Ramos (cell line): ENCODE results near the gene ATP1B1.

Experiments
- in situ Hi-C: fragments of 300-500 bp; cut with MboI; formaldehyde crosslinking; loops from one replicate; pipeline ENCODE4 v1.14.3; 2022; ENCODE audit warnings: low sequenced_read_pairs; ENCODE audit not compliant: unreplicated experiment

The ATP1B1 gene

DNA sequence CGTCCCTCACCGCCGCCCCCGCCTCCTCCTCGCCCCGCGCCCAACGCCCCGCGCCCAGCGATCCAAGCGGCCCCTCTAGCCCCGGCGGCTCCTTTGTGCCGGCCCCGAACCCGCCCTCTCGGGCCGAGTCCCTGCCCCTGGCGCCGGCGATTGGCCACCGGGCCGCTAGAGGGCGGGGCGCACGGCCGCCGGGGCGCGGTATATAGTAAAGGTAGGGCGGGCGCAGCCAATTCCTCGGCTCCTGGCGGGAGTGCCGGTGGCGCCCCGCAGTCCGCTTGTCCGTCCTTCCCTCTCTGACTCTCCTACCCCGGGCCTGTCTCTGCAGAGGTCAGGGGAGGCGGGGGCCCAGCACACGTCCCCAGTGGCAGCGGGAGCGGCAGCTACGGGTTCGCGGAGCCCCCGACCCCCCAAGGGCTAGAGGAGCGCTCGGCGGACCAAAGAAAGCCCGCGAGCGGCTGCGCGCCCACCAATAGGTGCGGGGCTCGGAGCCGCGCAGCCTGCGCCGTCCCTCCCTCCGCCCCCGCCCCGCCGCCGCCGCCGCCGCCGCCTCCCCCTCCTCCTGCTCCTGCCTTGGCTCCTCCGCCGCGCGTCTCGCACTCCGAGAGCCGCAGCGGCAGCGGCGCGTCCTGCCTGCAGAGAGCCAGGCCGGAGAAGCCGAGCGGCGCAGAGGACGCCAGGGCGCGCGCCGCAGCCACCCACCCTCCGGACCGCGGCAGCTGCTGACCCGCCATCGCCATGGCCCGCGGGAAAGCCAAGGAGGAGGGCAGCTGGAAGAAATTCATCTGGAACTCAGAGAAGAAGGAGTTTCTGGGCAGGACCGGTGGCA lies at the start of gene ATP1B1:
ATP1B1 (plus strand) TSS at position 596 of the 826 bp plus-strand sequence; CDS start at position 736, 140 bp downstream.
- in situ Hi-C loops, result no loop called here

DNA sequence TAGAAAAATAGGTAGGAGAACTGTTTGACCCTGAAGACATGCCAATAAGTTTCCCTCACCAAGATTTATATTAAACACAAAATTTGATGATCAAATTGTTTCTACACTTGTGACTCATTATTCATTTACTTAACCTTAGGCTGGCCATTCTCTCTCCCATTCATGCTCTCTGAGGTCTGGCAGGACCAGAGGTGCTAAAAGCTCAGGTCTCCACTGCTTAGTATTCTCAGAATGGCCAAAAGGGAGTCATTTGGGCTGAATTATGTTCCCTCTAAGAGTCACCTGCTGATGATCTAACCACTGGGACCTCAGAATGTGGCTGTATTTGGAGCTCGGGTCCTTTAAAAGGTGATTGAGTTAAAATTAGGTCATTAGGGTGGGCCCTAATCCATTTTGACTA lies 47.1 kb upstream of the ATP1B1 start:
- in situ Hi-C loops, result no loop called here

GRCh38 chr1:169060043-169060722 lies 46.3 kb upstream of the ATP1B1 start:
- in situ Hi-C loops, result no loop called here

DNA sequence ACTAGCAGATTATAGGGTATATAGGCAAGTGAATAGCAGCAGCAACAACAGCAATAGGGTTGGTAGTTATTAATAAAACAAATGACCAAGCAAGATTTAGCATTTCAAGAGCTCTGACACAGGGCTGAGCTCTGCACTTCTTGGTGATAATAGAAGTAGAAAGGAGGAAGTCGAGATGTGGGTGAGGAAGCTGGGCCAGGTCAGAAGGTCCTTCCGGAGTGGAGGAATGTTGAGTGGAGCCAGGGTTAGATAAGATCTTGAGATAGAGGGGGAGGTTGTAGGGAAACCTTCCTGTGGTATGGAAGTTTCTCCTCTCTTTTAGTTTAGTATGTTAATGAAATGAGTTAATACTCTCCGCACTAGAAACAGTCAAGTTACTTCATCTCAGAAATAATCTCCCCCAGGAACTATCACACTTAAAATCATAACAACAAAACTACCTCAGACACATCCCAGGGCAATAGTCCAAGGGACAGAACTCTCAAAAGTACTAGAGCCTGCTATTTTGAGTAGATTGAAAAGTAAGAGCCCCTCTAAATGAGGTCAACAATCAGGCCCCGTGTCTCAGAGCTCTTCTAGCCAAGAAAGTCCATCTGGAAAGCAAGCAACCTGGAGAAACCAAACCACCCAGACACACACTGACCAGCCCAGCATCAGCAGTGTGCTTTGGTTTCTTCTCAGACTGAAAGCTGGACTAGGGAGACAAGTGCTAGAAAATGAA lies 45.4 kb upstream of the ATP1B1 start:
- in situ Hi-C loops, result no loop called here

DNA sequence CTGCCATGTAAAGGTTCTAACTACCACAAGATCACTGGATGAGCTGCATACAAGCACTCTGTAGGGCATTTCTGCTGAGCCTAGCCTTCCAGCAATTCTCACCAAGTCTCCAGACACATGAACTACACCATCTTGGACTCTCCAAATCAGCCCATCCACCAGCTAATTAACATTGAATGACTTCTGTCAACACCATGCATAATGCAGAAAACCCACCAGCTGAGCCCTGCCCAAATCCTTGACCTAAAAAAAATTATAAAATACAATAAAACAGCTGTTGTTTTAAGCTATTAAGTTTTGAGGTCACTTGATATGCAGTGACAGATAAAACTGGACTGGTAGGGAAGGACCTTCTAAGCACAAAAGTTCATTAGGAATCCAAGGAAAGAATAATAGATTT lies 44.3 kb upstream of the ATP1B1 start:
- in situ Hi-C loops, result no loop called here

- in situ Hi-C loops, result no loop called here
Measured at GRCh38 chr1:169064103-169064502, 42.4 kb upstream of the ATP1B1 start.

DNA sequence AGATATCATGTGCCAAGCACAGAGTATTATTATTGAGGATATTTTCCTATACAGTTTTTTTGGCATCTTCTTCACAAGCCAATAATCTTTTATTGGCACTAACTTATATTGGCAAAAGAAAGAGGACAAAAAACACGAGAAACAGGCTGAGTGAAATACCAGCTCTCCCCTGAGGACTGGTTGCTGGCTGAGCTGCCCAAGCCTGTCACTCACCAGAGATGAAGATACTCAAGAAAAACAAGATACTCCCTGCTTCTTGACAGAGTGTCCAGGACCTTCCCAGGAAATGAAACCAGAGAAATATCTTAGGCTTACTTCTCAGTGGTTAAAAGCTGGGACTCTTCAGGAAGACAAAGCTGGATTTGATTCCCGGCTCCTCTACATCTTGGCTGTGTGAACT lies 35.9 kb upstream of the ATP1B1 start:
- in situ Hi-C loops, result no loop called here

GRCh38 chr1:169070958-169071357 lies 35.5 kb upstream of the ATP1B1 start:
- in situ Hi-C loops, result no loop called here

- in situ Hi-C loops, result no loop called here
Measured at GRCh38 chr1:169072945-169073725, 33.4 kb upstream of the ATP1B1 start.

GRCh38 chr1:169078163-169078883 lies 28.2 kb upstream of the ATP1B1 start:
- in situ Hi-C loops, result no loop called here

DNA sequence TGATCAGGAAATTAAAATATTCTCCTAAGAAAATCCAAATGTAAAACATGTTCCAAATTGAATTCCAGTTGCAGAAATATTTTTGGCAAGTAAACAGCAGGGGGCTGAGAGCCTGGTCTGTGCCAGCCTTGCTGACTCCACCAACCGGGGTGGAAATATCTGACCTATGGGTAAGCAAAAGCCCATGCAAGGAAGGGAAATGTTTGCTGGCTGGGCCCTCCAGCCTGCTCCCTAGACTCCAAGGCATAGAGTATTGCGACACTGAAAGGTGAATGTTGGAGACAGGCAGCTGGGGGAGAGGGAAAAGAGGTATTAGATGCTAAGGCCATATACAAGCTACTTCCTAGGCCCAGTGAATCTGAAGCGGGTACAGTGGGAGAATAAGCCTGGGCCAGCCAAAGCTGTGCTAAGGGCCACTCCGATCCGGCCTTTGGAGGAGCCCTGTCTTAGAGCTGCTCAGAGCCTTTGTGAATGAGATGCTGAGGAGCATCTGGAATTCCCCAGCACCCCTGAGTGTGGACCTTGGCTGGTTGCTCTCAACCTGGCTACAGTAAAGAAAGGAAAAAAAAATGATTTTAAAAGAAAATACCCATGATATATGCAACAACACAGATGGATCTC lies 24.9 kb upstream of the ATP1B1 start:
- in situ Hi-C loops, result no loop called here

GRCh38 chr1:169085911-169086310 lies 20.6 kb upstream of the ATP1B1 start:
- in situ Hi-C loops, result no loop called here

DNA sequence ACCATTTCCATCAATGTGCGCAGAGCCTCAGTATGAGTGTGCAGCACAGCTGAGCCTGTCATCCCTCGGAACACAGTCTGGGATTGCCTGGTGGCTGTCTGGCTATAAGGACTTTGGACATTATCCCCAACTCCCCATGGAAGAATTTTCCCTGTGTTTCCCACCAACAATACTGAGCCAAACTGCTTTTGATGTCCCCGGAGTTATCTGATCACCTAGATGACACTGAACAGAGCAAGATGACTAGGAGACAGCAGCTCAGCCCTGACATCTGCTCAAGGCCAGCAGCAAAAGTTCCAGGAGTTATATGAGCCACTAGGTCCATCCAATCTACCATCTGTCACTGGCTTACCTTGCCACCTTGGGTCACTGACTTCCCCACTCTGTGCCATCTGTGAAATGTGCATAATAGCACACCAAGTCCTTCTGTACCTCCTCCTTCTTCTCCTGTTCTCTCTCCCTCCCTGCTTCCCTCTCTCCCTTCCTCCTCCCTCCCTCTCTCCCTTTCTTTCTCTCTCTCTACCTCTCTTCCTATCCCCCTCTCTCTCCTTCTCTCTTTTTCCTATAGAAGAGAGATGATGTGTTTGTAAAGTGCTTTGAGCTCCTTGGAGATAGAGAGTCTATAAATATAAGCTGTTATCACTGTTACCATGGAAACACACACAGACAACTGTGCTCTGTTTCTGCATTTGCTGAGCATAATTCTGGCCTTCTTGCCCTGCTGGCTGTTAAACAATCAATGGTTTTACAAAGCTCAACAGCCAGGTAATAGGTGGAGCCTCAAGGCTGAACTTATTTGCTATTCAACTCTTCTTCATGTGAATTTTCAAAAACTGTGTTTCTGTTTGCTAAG lies 19.7 kb upstream of the ATP1B1 start:
- in situ Hi-C loops, result no loop called here

GRCh38 chr1:169087876-169088275 lies 18.6 kb upstream of the ATP1B1 start:
- in situ Hi-C loops, result no loop called here

DNA sequence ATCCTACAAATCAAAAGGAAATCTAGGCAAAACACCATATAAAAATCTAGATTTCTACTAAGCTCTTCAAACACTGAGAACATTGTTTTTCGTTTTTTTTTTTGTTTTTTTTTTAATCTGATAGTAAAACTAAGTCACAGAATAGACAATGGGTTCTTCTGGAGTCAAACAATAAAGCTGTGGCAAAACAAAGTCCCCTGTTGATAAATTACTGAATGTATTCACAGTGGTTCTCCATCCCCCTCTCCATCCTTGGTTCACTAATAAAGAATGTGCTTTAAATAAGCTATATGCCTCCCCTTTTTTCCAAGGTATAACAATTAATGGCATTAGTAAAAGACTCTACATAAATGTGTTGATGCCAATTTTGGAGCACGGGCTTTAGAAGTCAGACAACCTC lies 16.7 kb upstream of the ATP1B1 start:
- in situ Hi-C loops, result no loop called here

GRCh38 chr1:169090308-169090899 lies 16.1 kb upstream of the ATP1B1 start:
- in situ Hi-C loops, result no loop called here

- in situ Hi-C loops, result no loop called here
Measured at GRCh38 chr1:169090900-169091311, 15.6 kb upstream of the ATP1B1 start.

GRCh38 chr1:169091480-169091941 lies 15.0 kb upstream of the ATP1B1 start:
- in situ Hi-C loops, result no loop called here
